Head of caudate nucleus (tissue), 42 donors: ENCODE measurements around the gene KIF26A.

Source experiments
- DNase-seq, 42 donors: peaks; one replicate each; pipeline versions ENCODE4 v3.0.0 to v3.0.0-alpha.2; 2020 to 2021; ENCODE audit warnings: mixed read lengths in 7 of 42
- intact Hi-C: fragments of 100-400 bp; cut with DNase I; formaldehyde crosslinking; loops from one replicate; pipeline ENCODE4 v1.15.0; 2022

Gene KIF26A

GRCh38 chr14:104138098-104138717 lies at the start of gene KIF26A:
Gene KIF26A, plus strand, starts transcription at chr14:104138587. Its CDS starts 136 bp downstream, at chr14:104138723.
- intact Hi-C loops = loop anchor here (5.0 kb wide), 1 partner anchor 499 kb away; no protein-coding TSS in a partner anchor
- peak in 5 of 42 donors; percentile 11 to 39 (median 17) for DNase-seq

GRCh38 chr14:104090071-104090748 lies 48.2 kb upstream of the KIF26A start:
- DNase-seq = peak in 1 of 42 donors; percentile 10
- intact Hi-C loops = no loop called here

- intact Hi-C loops = no loop called here
- DNase-seq = peak in 2 of 42 donors; percentile 8 to 15
Measured at GRCh38 chr14:104091061-104091926, 47.1 kb upstream of the KIF26A start.

- DNase-seq = peak in 2 of 42 donors; percentile 2 to 10
- intact Hi-C loops = no loop called here
Measured at GRCh38 chr14:104091927-104092771, 46.2 kb upstream of the KIF26A start.

- peak in 1 of 42 donors; percentile 3 for DNase-seq
- intact Hi-C loops = no loop called here
Measured at GRCh38 chr14:104092931-104093365, 45.4 kb upstream of the KIF26A start.

- no peak for DNase-seq
- intact Hi-C loops = no loop called here
Measured at GRCh38 chr14:104093366-104094055, 44.9 kb upstream of the KIF26A start.

- DNase-seq = peak in 1 of 42 donors; percentile 3
- intact Hi-C loops = no loop called here
Measured at GRCh38 chr14:104094056-104094708, 44.2 kb upstream of the KIF26A start.

GRCh38 chr14:104094709-104095425 lies 43.5 kb upstream of the KIF26A start:
- DNase-seq = peak in 41 of 42 donors; percentile 36 to 88 (median 72)
- intact Hi-C loops = no loop called here

GRCh38 chr14:104095426-104096310 lies 42.7 kb upstream of the KIF26A start:
- intact Hi-C loops = no loop called here
- no peak for DNase-seq

GRCh38 chr14:104096318-104096717 lies 42.1 kb upstream of the KIF26A start:
- intact Hi-C loops = no loop called here
- no peak for DNase-seq

- peak in 1 of 42 donors; percentile 24 for DNase-seq
- intact Hi-C loops = no loop called here
Measured at GRCh38 chr14:104096751-104097700, 41.4 kb upstream of the KIF26A start.

GRCh38 chr14:104098272-104099095 lies 39.9 kb upstream of the KIF26A start:
- intact Hi-C loops = no loop called here
- no peak for DNase-seq

GRCh38 chr14:104099096-104100041 lies 39.0 kb upstream of the KIF26A start:
- no peak for DNase-seq
- intact Hi-C loops = no loop called here
